DND-41 (cell line): Measurements from ENCODE around the gene XAB2.

Experiments used
- CTCF ChIP-seq: IDR thresholded peaks from 2 replicates; pipeline ENCODE4 v1.5.1; 2012; ENCODE audit warnings: borderline replicate concordance, low read length, moderate library complexity, mild to moderate bottlenecking; ENCODE audit not compliant: poor library complexity, severe bottlenecking; ENCODE audit errors: extremely low read depth
- EZH2 ChIP-seq: IDR thresholded peaks from 3 replicates; pipeline ENCODE4 v1.6.1; 2012; ENCODE audit warnings: borderline replicate concordance, low read depth, mild to moderate bottlenecking, moderate library complexity, low read length, inconsistent platforms; ENCODE audit not compliant: severe bottlenecking

- TF ChIP-seq CTCF (no peak), EZH2 (no peak)
Observed at GRCh38 chr19:7670790-7671189, 41.4 kb upstream of the XAB2 start.
